Upper lobe of right lung (tissue), 1 donor: Measurements from ENCODE around the gene SDR9C7. TPM values are rescaled to one million over a fixed set of nuclear protein-coding genes. Genes with fewer than 3 reads are reported as not detected.
"Not testable (repeated sequence)": the region's sequence is repeated elsewhere in the genome, so short reads cannot be mapped to it uniquely, and the experiment has no call there.

Experiments used
- ATAC-seq: fragments of 200-7000 bp; cut with Tn5 transposase; one replicate; pipeline ENCODE4 v1.9.1; 2020; ENCODE audit warnings: mild to moderate bottlenecking, moderate library complexity
- DNase-seq: peaks from one replicate; pipeline ENCODE4 v3.0.0-alpha.2; 2020
- H3K27ac ChIP-seq: fragments of 200-600 bp; one replicate; pipeline ENCODE4 v1.8.0; 2022
- H3K27me3 ChIP-seq: fragments of 200-600 bp; one replicate; pipeline ENCODE4 v1.8.0; 2022; ENCODE audit warnings: mild to moderate bottlenecking
- H3K36me3 ChIP-seq: fragments of 200-600 bp; one replicate; pipeline ENCODE4 v1.8.0; 2022
- H3K4me1 ChIP-seq: fragments of 200-600 bp; one replicate; pipeline ENCODE4 v1.8.0; 2022
- H3K4me3 ChIP-seq: fragments of 200-600 bp; one replicate; pipeline ENCODE4 v1.8.0; 2022; ENCODE audit warnings: mild to moderate bottlenecking
- H3K9me3 ChIP-seq: fragments of 200-600 bp; one replicate; pipeline ENCODE4 v1.8.0; 2022
- intact Hi-C: fragments of 100-400 bp; cut with DNase I; formaldehyde crosslinking; loops from one replicate; pipeline ENCODE4 v1.11.0; 2022
- total RNA-seq: library from RNA; stranded (reverse); fragmentation: NEBNext Ultra II Directional; extraction: Animal tissue kit (Norgen Biotek cat#: 25700); gene quantifications from one replicate; pipeline ENCODE4 v1.2.1, GENCODE V29; 2021
- TF ChIP-seq, protein P1 (sequence below): fragments of 200-600 bp; IDR thresholded peaks from one replicate; pipeline ENCODE4 v1.8.0; 2022; ENCODE audit warnings: antibody characterized with exemption
- donor health status: DM: no; HTN: yes; CAD: no; lungs with severe emphysema.

The SDR9C7 gene
- total RNA-seq, 1 donor from 2014 or later: not detected

DNA sequence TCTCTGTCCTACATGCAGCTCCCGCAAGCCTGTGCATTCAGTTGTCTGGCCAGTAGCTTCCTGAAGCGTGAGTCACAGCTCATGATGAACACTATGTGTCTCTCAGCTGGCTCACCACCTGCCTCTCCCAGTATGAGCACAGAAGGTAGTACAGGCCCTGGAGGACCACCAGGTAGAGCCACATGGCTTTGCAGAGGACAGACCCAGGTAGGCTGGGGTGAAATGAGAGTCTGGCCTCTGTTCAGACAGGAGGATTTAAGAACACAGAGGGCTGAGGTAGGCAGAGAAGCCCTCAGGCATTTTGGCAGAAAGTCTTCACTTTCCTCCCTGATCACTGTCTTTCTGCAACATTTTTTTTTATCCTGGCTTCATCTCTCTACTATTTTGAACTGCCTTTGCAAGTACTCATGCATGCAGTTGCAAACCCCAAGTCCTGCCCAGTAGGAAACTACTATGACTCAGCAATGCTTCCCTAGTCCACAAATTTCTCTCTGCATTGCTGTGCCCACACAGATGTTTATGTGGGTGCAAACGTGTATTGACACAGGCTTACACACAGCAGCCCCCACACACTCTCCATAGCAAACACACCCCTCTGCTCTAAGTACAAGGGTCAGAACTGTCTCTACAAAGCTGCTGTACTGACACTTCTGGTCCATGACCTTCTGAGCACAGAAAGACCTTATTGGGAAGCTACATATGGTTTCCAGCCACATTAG lies 7.2 kb upstream of the SDR9C7 start:
- DNase-seq (no peak), ATAC-seq (peak; percentile 51)
- H3K9me3 ChIP-seq: no peaks in the 10 kb centered on the region
- H3K4me1 ChIP-seq: no peaks in the 10 kb centered on the region
- no peak overlapping the region for H3K4me3 ChIP-seq
- intact Hi-C loops: no loop called here
- no peaks in the 10 kb centered on the region for H3K36me3 ChIP-seq
- TF ChIP-seq, protein P1, sequence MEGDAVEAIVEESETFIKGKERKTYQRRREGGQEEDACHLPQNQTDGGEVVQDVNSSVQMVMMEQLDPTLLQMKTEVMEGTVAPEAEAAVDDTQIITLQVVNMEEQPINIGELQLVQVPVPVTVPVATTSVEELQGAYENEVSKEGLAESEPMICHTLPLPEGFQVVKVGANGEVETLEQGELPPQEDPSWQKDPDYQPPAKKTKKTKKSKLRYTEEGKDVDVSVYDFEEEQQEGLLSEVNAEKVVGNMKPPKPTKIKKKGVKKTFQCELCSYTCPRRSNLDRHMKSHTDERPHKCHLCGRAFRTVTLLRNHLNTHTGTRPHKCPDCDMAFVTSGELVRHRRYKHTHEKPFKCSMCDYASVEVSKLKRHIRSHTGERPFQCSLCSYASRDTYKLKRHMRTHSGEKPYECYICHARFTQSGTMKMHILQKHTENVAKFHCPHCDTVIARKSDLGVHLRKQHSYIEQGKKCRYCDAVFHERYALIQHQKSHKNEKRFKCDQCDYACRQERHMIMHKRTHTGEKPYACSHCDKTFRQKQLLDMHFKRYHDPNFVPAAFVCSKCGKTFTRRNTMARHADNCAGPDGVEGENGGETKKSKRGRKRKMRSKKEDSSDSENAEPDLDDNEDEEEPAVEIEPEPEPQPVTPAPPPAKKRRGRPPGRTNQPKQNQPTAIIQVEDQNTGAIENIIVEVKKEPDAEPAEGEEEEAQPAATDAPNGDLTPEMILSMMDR: no peak
- no peak overlapping the region for H3K27ac ChIP-seq
- H3K27me3 ChIP-seq: no peaks in the 10 kb centered on the region

DNA sequence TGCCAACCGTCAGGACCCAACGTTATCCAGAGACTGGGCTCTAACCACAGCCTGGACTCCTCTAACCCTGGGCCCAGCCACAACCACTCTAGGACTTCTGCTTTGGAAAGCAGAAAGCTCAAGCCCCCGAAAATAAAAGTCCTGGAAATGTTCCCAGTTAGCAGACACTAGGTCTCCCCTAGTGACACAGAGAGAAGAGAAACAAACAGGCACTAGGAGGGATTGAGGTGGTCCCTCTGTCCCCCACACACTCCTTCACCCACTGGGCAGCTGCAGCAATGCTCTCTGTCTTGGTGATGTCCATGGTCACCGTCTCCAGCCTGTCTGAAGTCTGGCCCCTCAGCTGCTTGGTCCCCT lies 6.7 kb upstream of the SDR9C7 start:
- H3K9me3 ChIP-seq, ATAC-seq, H3K27ac ChIP-seq: not testable (repeated sequence)

DNA sequence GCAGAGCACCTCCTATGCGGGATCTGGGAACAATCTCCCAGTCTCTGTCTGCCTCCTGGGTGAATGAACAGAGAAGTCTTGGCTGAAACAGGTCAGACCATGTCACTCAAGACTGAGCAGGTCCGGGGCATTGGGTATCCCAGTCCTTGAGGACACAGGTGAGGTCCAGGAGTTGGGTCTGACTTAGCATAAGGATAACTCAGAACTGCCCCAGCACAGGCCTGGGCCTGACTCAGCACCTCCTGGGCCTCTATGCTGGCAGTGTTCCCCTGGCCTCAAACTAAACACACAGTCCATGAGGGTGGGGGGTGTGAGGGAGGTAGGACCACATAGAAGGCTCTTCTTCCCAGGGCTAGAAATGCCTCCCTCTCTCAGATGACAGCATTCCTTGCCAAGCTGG lies 1.5 kb upstream of the SDR9C7 start:
- peaks cover 12% of the 10 kb centered on the region for H3K4me1 ChIP-seq
- intact Hi-C loops: no loop called here
- ATAC-seq: no peak
- no peaks in the 10 kb centered on the region for H3K9me3 ChIP-seq
- TF ChIP-seq, protein P1: no peak
- H3K27ac ChIP-seq: no peak overlapping the region
- H3K27me3 ChIP-seq: no peaks in the 10 kb centered on the region
- no peak overlapping the region for H3K4me3 ChIP-seq
- DNase-seq: no peak
- no peaks in the 10 kb centered on the region for H3K36me3 ChIP-seq

More for the DNA sequence above, 6.7 kb upstream of the SDR9C7 start:
- H3K36me3 ChIP-seq, DNase-seq, H3K27me3 ChIP-seq, H3K4me1 ChIP-seq, intact Hi-C loops, H3K4me3 ChIP-seq: not testable (repeated sequence)

DNA sequence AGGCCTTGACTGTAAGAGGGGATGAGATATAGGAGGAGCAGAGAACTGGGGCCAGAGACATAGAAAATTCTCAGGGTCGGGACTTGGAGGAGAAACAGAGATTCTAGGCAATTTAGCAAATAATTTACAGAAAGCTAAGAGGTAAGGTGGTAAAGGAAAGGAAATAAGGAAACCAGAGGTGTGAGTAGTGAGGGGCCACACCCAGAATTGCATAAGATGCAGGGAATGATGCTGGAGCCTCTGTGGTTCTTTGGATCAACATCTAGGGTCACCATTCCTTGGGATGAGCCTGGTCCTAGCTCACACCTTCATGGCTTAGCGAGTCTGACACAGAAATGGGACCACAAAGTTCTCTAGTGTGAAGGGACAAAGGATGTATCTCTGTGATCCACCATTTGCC lies 949 bp upstream of the SDR9C7 start:
- Histone ChIP-seq H3K4me3 (no peak overlapping the region), H3K27me3 (no peaks in the 10 kb centered on the region), H3K9me3 (no peaks in the 10 kb centered on the region), H3K27ac (no peak overlapping the region), H3K4me1 (peaks cover 12% of the 10 kb centered on the region), H3K36me3 (no peaks in the 10 kb centered on the region)
- DNase-seq (no peak), ATAC-seq (no peak)
- TF ChIP-seq, protein P1: no peak
- intact Hi-C loops: no loop called here

DNA sequence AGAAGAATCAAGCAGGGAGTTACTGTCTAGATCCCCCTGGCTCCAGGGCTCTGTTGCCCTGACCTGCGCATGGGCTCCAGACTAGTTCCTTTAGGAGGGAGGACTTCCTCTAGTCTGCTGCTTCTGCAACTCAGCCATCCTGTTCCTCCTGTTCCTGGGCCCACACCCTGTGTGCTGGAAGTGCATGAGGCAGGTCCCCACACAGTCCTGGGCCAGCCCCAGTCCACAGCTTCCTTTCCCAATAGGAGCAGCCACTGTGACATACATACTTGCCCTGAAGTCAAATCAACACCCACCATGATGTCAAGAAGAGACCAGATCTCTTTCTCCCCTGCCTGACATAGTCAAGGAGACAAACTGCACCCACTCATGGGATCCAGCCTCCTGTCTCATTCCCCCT lies 1.3 kb downstream of the SDR9C7 start:
- peak; percentile 81 for ATAC-seq
- no peak for DNase-seq
- no peak overlapping the region for H3K4me3 ChIP-seq
- H3K9me3 ChIP-seq: no peaks in the 10 kb centered on the region
- peaks cover 12% of the 10 kb centered on the region for H3K4me1 ChIP-seq
- intact Hi-C loops: no loop called here
- no peak overlapping the region for H3K27ac ChIP-seq
- TF ChIP-seq, protein P1: no peak
- no peaks in the 10 kb centered on the region for H3K27me3 ChIP-seq
- no peaks in the 10 kb centered on the region for H3K36me3 ChIP-seq

DNA sequence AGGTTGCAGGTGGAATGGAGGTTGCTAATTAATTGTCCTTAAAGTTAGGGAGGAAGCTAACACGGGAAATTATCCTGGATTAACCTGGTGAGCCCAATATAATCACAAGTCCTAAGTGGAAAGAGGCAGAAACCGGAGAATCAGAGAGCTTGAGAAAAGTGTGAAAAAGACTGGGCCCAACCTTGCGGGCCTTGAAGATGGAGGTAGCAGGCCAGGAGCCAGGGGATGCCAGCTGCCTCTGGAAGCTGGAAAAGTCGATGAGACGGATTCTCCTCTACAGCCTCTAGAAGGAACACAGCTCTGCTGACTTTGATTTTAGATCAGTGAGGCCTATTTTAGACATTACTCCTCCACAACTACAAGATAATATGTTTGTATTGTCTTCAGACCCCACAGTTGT lies 2.1 kb downstream of the SDR9C7 start:
- Histone ChIP-seq H3K4me1 (peaks cover 12% of the 10 kb centered on the region), H3K36me3 (no peaks in the 10 kb centered on the region), H3K27me3 (no peaks in the 10 kb centered on the region), H3K9me3 (no peaks in the 10 kb centered on the region), H3K27ac (no peak overlapping the region), H3K4me3 (no peak overlapping the region)
- ATAC-seq (no peak), DNase-seq (no peak)
- TF ChIP-seq, protein P1: no peak
- intact Hi-C loops: no loop called here
